ENCODE data around the gene HSPA1L.
"Not testable (repeated sequence)": the region's sequence is repeated elsewhere in the genome, so short reads cannot be mapped to it uniquely, and the experiment has no call there.

DNA sequence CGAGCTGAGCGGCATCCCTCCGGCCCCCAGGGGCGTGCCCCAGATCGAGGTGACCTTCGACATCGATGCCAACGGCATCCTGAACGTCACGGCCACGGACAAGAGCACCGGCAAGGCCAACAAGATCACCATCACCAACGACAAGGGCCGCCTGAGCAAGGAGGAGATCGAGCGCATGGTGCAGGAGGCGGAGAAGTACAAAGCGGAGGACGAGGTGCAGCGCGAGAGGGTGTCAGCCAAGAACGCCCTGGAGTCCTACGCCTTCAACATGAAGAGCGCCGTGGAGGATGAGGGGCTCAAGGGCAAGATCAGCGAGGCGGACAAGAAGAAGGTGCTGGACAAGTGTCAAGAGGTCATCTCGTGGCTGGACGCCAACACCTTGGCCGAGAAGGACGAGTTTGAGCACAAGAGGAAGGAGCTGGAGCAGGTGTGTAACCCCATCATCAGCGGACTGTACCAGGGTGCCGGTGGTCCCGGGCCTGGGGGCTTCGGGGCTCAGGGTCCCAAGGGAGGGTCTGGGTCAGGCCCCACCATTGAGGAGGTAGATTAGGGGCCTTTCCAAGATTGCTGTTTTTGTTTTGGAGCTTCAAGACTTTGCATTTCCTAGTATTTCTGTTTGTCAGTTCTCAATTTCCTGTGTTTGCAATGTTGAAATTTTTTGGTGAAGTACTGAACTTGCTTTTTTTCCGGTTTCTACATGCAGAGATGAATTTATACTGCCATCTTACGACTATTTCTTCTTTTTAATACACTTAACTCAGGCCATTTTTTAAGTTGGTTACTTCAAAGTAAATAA, 2.2 kb upstream of the HSPA1L start:
- TF ChIP-seq, protein P1, sequence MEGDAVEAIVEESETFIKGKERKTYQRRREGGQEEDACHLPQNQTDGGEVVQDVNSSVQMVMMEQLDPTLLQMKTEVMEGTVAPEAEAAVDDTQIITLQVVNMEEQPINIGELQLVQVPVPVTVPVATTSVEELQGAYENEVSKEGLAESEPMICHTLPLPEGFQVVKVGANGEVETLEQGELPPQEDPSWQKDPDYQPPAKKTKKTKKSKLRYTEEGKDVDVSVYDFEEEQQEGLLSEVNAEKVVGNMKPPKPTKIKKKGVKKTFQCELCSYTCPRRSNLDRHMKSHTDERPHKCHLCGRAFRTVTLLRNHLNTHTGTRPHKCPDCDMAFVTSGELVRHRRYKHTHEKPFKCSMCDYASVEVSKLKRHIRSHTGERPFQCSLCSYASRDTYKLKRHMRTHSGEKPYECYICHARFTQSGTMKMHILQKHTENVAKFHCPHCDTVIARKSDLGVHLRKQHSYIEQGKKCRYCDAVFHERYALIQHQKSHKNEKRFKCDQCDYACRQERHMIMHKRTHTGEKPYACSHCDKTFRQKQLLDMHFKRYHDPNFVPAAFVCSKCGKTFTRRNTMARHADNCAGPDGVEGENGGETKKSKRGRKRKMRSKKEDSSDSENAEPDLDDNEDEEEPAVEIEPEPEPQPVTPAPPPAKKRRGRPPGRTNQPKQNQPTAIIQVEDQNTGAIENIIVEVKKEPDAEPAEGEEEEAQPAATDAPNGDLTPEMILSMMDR (optimal IDR thresholded peaks at IDR 0.05 in 1 of 3, IDR thresholded peaks at IDR 0.05 in 1 of 3, conservative IDR thresholded peaks at IDR 0.05 in 1 of 3; ENCODE audit: extremely low read depth in 1 of 3, insufficient read depth in 2 of 3, low read length in 3 of 3): not testable (repeated sequence)
- not testable (repeated sequence) for TF ChIP-seq EZH2 (IDR thresholded peaks at IDR 0.05; ENCODE audit: low read length)
